GM18861 (cell line): ENCODE measurements around the gene PKHD1.
A peak's percentile ranks its signal among the peaks of the same experiment; 100 is the strongest.
"Not testable (repeated sequence)": the region's sequence is repeated elsewhere in the genome, so short reads cannot be mapped to it uniquely, and the experiment has no call there.

Experiments
- ATAC-seq: cut with Tn5 transposase; IDR thresholded peaks from one replicate; pipeline ENCODE4 v1.9.1; 2021; ENCODE audit not compliant: unreplicated experiment

Gene PKHD1

DNA sequence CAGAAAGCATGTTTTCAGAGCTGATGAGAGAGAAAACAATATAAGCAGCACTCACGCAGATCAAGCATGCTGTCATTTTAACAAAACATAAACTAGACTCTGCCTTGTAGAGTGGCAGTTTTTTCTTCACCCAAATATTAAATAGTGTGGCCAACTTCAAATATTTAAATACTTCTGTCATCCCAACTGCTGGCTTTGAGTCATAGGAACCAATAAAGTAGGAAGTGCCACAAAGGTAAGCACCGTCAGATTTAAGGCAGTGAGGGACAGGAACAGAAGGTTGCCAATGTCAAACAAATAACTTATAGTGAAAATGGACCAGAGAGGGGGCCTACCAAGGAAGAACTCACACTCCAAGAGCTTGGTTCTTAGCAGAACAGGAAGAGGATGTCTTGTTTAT is 222.2 kb downstream of the PKHD1 start:
- no peak for ATAC-seq

DNA sequence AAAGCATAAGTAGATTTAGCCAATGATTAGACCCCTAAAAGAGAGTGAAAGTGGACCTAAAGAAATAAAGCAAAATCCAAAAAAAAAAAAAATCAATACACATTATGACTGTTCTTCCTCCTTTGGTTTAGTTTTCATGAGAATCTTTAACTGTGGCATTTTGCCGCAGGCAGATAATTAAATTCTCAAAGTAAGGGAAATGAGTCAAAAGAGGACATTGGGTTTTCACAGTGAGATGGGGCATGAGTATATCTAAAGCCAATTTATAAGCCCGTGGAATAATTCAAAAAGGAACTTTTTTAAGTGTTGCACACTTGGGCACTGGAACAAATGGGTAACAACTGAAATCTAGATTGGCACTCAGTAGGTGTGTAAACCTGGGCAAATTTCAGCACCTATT is 230.3 kb downstream of the PKHD1 start:
- ATAC-seq: no peak

DNA sequence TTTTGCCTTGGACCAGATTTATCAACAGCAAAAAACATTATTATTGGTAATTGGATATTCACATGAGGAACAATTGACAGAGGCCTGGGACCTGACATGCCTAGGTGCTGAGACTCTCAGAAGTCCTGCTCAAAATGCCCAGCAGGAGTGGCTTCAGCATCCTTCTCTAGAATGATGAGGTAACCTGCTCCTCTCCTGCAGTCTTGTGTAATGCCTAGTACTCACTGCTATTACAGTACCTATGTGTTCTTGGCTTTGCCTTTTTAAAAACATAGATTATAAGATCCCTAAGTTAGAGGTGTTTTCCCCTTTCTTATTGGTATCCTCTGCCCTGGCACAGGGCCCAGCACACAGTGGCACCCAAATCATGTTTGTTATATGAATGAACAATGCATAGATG is 230.9 kb downstream of the PKHD1 start:
- ATAC-seq: no peak

DNA sequence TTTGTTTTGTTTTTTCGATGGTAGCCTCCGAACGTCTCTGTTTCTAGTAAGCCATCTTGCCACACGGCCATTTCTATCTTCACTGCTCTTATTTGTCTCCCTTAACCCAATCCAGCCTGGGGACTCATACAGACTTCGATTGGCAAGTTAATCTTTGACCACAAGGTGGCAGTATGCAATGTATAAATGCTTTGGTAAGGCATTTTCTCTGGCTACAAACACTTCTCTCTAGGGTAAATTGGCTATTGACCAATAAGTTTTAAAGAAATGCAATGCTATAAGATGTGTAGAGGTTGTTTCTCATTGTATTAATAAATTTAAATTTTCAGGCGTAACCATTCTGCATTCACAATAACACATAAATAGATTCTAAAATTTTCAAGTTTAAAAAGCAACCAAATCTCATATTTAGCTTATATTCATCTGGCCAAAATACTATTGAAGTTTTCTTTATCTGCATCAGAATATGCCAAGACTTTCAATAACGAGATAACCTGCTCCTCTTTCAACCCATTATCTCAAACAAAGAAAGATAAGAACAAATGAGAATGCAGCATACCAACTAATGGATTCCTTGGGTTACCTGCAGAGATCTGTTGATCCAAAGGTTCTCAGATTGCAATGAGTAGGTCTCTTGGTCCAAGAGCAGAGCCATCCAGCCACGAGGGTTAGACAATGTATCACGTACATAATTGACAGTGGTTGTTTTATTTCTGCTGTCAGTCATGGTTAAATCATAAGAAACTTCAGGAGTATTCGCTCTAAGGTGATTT is 231.9 kb downstream of the PKHD1 start:
- ATAC-seq: peak; percentile 80

DNA sequence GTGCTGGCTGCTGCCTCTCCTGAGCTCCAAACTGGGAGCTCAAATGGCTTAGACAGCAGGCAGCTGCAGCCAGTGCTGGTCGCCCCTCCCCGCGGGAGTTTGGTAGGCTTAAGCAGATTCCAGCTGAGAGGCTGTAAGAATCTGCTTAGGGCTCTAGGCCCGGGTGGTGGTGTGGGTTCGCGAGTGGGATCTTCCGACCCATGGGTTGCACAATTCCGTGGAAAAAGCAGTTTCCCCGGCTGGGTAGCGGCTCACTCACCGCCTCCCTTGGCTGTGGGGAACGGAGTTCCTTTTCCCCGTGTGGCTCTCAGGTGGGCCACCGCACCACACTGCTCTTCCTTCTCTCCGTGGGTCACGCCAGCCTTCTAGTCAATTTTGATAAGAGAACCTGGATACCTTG is 232.5 kb downstream of the PKHD1 start:
- no peak for ATAC-seq

DNA sequence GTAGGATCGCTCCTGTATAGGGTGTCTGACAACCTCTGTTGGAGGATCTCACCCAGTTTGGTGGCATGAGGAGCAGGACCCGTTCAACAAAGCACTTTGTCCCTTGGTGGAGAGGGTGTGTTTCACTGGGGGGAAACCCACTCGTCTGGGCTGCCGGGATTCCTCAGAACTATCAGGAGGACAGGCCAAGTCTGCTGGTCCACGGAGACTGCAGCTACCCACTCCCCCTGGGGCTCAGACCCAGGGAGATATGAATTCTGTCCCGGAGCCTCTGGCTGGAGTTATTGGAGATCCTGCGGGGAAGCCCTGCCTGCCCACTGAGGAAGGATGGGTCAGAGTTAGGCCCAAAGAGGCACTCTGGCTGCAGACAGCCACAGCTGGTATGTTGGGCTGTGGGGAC is 233.1 kb downstream of the PKHD1 start:
- ATAC-seq: no peak

DNA sequence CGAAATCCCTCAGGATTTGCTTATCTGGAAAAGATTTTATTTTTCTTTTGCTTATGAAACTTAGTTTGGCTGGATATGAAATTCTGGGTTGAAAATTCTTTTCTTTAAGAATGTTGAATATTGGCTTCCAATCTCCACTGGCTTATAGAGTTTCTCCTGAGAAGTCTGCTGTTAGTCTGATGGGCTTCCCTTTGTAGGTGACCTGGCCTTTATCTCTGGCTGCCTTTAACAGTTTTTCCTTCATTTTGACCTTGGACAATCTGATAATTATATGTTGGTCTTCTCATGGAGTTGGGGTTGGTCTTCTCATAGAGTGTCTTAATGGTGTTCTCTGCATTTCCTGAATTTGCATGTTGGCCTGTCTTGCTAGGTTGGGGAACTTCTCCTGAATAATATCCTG is 234.3 kb downstream of the PKHD1 start:
- not testable (repeated sequence) for ATAC-seq

DNA sequence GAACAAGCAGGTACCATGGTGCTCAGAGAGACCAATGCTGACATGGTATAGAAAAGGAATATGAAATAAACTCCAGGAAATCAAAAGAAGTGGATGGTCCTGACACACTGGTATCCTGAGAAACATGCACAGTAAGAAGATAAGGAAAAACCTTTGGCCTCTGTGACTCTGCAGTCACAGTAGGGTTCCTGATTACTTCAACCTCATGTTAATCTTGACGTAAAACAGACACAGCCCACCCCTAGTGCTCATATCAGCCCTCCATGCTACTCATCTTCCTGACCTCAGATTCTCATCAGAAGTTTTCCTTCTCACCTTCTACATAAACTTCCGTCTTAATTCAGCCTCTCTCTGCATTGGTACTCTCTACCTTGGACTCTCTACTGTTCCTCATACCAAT is 240.9 kb downstream of the PKHD1 start:
- ATAC-seq: no peak

DNA sequence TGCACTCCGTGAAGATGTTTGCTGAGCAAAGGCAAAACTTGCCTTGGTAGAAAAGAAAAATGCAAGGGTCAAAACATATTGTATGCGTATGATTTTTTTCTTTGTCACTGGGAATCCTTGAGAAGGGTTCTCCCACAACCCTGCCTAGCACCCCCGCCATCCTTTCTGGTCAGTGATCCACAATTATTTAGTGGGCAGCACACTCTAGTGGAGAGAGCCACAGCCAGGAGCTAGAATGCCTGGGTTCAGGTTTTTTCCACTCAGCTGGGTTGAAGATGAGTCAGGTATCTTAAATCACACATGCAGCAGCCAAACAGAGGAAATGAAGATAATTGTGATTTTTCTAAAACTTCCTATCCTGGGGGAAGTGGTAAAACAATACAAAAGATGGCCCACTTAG is 243.1 kb downstream of the PKHD1 start:
- no peak for ATAC-seq

DNA sequence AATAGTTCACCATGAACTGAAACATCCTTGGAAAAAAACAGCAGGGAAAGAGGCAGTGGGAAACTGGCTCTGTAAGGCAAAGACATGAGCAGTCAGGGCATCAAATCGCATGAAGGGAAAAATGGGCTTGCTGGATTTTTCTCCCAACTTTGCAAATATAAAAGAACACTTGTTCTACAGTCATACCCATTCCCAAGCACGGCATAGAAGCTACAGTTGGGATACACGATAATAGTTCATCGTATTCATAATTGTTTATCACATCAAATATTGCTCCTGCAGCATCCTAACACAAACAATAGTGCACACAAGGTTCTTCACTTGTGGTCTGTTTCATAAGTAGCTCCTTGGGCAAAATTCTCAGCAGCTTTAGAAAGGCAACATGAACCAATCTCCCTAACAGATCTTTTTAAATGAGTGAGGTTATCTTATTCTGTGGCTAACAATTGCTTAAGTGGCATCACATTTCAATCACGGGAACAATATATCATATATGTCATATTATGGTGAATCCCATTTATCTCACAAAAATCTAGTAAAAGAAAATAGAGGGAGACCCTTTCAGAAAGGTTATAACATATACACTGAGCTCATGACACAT is 243.9 kb downstream of the PKHD1 start:
- no peak for ATAC-seq

DNA sequence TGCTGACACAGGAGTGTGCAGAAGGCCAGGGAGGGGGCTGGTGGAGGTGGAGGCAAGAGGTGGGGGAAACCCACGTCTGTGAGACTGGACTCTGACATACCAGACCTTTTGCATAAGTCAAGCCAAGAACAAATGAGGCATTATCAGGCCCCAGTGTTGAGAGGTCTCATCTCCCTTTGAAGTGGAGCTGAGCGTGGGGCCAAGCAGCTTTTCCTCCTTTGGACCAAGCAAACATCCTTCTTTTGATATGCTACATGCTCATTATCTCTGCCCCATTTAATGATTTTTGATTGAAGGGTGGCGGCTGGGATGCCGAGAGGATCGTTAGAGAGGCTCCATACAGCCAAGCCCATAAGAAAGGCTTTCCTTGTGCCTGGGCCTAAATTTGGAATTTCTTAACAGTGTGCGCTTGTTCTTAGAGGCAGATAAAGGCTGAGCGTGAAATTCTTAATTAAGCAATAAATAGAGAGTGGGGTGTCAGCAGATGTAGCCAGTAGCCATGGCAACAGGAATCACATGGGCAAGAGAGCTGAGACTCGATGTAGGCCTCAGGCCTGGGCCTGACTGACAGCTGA is 244.5 kb downstream of the PKHD1 start:
- no peak for ATAC-seq

DNA sequence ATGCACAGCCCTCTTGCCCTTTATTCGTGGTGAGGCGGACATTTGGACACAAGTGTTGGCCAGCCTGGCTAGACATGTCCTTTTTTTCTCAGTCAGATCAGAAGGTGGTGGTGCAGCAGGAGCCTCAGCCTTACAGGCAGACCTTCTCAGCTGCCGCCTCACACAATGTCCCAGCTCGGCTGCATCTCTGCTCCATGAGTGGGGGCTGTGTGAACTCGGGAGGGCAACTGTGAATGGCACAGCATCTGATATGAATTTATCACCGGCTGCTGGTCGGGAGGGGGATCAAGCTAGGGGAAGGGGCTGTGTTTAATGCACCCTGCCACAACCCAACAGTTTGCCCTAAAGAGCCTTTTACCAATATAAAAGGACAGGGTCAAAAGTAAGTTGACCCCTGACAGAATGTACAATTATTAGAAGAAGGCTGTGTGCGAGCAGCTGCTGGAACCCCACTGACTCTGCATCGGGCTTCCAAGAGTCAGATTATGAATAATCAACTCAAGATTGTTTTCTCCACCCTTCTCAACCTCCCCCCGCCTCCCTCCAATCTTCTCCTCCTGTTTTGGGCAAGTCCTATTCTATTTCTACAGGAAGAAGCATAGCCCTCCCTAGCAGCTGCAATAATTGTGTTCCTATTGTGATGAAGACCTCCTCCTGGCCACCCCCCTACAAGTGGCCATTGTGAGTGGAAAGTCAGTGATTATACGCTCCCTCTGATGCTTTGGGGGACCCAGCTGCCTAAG is 245.2 kb downstream of the PKHD1 start:
- no peak for ATAC-seq

DNA sequence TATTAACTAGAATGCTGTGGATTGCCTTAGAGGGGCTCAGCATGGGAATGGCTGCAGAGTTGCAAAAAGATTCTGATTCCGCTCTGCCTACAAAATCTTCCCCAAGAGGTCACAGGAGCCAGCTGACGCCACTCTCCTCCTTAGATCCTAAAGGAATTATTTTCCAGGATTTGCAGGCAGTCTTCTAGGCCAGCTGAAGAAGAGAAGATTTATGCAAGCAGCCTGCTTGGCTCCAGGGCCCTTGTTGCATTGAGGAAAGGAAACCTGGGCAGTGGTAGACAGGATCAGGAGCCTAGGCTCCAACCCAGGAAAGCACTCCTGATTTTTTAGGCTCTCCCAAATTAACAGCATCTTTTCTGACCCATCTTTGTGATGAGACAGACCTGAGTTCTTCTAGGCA is 245.8 kb downstream of the PKHD1 start:
- ATAC-seq: no peak

DNA sequence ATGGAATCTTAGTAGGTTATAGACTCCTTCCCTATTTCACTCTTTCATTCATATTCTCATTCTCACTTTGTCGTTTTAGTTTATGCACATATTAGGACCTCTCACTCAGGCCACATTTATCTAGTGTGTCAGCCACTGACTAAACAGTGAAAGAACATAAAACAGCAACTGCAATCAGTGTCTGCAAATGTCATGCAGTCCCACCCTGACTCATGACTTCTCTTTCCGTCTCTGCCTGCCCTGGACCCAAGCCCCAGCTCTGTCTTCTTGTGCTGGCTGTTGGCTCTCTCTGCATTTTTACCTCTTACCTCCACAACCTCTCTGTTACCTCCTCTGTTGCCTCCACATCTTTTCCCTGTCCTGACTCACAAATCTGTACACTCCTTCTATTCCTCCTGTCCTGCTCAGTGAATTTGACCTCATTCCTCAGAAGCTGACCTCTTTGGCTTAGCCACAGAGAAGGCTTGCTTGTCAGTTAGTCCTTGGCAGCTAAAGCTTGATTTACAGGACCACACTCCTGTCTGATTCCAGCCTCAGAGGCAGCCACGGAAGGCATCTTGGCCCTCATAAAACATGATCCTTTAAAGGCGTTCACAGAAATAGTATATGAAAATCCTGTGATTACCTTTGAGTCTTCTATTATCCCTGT is 247.6 kb downstream of the PKHD1 start:
- ATAC-seq: no peak

DNA sequence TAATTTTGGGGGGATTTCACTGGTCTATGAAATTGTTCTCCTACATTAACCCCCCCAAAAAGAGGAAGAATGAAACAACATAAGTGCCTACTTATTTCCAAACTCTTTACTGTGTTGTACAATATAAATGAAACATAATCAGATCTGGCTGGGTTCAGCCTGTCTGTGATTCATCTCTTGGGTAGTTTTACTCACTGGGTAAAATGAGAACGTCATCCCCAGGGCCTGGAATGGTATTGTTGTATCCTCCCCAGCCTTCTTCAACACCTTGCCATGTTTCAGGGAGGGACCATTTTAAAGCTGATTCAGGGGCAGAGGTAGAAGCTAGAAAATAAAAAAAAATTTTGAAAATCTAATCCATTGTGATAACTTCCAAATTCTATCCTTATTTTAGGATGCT is 256.7 kb downstream of the PKHD1 start:
- ATAC-seq: no peak

DNA sequence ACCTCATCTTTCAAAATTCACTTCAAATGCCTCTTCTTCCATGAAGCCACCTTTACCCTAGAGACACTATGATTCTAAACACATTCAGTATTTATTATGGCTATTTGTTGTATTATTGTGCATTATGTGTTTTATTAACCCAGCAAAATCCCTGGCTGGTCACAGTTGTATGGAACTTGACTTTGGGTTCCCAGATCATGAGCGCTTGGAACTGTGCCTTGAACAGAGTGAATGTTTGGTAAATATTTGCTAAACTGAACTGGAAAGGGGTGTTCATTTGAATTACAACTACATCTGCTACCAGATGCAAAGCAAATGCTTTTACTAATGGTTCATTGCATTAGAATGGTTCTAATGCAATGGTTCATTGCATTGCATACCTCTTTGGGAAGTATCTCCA is 259.8 kb downstream of the PKHD1 start:
- ATAC-seq: no peak

DNA sequence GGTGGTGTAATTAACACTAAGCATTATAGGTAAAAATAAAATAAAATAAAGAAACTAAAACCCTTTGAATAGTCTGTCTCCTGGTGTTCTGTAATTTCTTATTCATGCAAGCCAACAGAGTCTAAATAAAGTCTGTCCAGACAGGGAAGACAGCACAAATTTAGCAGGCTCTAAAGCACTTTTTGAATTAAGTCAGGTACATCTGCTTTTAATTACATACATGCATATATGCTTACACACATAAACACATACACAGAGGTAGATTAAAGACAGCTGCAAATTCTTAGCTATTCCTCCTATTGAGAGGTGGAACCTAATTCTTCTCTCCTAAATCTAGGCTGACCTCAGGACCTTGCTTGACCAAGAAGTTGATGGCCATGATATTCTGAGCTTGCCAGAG is 262.5 kb downstream of the PKHD1 start:
- no peak for ATAC-seq

DNA sequence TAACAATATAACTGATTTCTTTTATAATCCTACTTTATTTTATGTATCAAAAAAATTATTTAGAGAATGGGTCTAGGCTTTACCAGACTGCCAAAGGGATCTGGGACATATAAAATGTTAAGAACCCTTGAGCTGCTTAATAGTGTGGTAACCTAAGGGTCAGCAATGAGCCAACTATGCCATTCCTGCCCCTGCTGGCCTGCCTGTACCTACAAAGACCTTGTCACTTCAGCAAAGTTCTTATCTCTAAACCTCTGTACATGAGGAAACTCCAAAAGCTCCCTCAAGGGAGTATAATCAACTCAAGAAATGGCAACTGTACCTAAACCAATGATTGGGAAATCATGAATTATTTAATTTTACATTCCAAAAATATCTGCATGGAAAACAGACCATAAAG is 266.9 kb downstream of the PKHD1 start:
- ATAC-seq: no peak

DNA sequence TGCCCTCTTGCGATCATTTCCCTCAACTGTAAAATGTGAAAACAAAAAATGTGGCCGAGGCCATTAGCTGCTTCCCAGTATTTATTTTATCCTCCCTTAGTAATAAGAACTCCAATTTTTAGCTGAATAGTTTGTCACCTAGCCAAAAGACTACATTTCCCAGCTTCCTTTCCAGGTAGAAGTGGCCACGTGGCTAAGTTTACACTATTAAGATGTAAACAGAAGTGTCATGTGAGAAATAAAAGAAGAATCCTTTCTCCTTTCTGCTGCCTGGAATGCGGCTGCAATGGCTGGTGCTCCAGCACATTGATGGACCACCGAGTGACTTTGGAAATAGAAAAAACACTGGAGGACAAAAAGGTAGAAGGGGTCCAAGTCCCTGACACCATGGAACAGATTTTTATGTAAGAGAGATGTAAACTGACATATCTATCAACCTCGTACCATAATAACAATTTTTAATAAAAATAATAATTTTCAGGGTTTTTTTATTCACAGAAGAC is 268.8 kb downstream of the PKHD1 start:
- no peak for ATAC-seq

DNA sequence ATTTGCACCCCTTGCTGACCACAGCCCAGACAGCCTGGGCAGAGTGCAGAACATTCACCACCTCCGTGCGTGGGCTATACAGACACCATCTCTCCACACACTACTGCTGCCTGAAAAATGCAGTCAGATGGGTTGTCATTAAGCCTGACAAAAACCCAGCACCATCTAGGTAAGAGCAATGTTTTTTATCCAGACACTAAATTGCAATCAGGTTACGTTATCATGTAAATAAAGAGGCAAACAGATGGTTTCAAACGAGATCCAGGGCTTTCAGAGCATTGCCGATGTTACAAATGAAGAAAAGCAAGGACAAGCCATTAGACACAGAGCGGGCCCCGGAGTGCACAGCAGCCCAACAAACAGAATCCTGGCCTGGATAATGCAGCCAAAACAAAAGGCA is 269.6 kb downstream of the PKHD1 start:
- no peak for ATAC-seq

DNA sequence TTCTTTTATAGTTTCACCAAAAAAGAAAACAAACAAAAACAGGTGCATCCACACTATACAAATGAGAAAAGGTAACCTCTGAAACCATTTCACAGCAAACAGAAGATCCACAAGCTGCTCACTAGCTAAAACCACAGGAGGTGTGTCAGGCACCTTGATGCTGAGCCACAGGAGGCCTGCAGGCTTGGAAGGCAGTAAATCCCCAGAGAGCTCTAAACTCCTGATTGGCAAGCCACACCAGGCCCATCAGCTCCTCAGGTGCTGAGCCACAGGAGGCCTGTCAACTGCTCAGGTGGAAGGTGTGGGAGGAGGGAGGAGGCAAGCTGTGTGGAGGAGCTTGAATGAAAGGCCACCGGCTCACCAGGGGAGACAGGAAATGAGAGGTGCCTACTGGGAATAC is 273.0 kb downstream of the PKHD1 start:
- no peak for ATAC-seq
